Tibial nerve (tissue), 4 donors: ENCODE results near the gene B4GALT3.

Experiments used
- EP300 ChIP-seq, 2 donors: sonication (generic); formaldehyde crosslinking; IDR thresholded peaks; one replicate each; pipeline ENCODE4 v1.6.1; 2017; ENCODE audit warnings: antibody characterized with exemption in 2 of 2, mild to moderate bottlenecking in 1 of 2
- POLR2A ChIP-seq, 2 donors: fragments of 450-650 bp; IDR thresholded peaks; one replicate each; pipeline ENCODE4 v1.6.1; 2017; ENCODE audit warnings: antibody characterized with exemption in 2 of 2, mild to moderate bottlenecking in 2 of 2, moderate library complexity in 2 of 2
- TF ChIP-seq, protein P1 (sequence below), 5 experiments: fragments of 200-600 bp in 3 of 5; fragments of 450-650 bp in 2 of 5; sonication (generic) in 3 of 5; IDR thresholded peaks; one replicate each; pipeline ENCODE4 v1.5.1; 2016 to 2019; ENCODE audit warnings: antibody characterized with exemption in 5 of 5, mild to moderate bottlenecking in 3 of 5, moderate library complexity in 2 of 5

GRCh38 chr1:161217831-161218230 lies 40.5 kb upstream of the B4GALT3 start:
- TF ChIP-seq, protein P1, sequence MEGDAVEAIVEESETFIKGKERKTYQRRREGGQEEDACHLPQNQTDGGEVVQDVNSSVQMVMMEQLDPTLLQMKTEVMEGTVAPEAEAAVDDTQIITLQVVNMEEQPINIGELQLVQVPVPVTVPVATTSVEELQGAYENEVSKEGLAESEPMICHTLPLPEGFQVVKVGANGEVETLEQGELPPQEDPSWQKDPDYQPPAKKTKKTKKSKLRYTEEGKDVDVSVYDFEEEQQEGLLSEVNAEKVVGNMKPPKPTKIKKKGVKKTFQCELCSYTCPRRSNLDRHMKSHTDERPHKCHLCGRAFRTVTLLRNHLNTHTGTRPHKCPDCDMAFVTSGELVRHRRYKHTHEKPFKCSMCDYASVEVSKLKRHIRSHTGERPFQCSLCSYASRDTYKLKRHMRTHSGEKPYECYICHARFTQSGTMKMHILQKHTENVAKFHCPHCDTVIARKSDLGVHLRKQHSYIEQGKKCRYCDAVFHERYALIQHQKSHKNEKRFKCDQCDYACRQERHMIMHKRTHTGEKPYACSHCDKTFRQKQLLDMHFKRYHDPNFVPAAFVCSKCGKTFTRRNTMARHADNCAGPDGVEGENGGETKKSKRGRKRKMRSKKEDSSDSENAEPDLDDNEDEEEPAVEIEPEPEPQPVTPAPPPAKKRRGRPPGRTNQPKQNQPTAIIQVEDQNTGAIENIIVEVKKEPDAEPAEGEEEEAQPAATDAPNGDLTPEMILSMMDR (IDR thresholded peaks at IDR 0.05) = no peak
- TF ChIP-seq POLR2A (IDR thresholded peaks at IDR 0.05) (no peak), EP300 (IDR thresholded peaks at IDR 0.05) (no peak)
